Parathyroid adenoma (tissue), 2 donors: Measurements from ENCODE around the gene RMI1.

Source experiments
- H2AFZ ChIP-seq: fragments of 300-600 bp; sonication (generic); one replicate; pipeline ENCODE4 v1.7.0; 2017; ENCODE audit warnings: antibody characterized with exemption, mild to moderate bottlenecking
- H3K27ac ChIP-seq: fragments of 300-600 bp; sonication (generic); one replicate; pipeline ENCODE4 v1.7.0; 2017
- H3K27me3 ChIP-seq: fragments of 300-600 bp; sonication (generic); one replicate; pipeline ENCODE4 v1.7.0; 2017; ENCODE audit warnings: low read length; ENCODE audit not compliant: control insufficient read depth, insufficient read depth
- H3K36me3 ChIP-seq: fragments of 300-600 bp; sonication (generic); one replicate; pipeline ENCODE4 v1.7.0; 2017; ENCODE audit warnings: low read length; ENCODE audit not compliant: control insufficient read depth, insufficient read depth
- H3K4me1 ChIP-seq: fragments of 300-600 bp; sonication (generic); one replicate; pipeline ENCODE4 v1.7.0; 2017; ENCODE audit warnings: control low read depth
- H3K4me2 ChIP-seq: fragments of 300-600 bp; sonication (generic); one replicate; pipeline ENCODE4 v1.7.0; 2017; ENCODE audit warnings: low read length
- H3K4me3 ChIP-seq: fragments of 300-600 bp; sonication (generic); one replicate; pipeline ENCODE4 v1.7.0; 2017; ENCODE audit warnings: low read depth, low read length
- H3K79me2 ChIP-seq: fragments of 300-600 bp; sonication (generic); one replicate; pipeline ENCODE4 v1.7.0; 2017; ENCODE audit warnings: control low read depth
- H3K9ac ChIP-seq: fragments of 300-600 bp; sonication (generic); one replicate; pipeline ENCODE4 v1.7.0; 2017; ENCODE audit warnings: mild to moderate bottlenecking
- H3K9me3 ChIP-seq: fragments of 300-600 bp; sonication (generic); one replicate; pipeline ENCODE4 v1.7.0; 2017; ENCODE audit warnings: low read length; ENCODE audit not compliant: control insufficient read depth
- TF ChIP-seq, protein P1 (sequence below): fragments of 300-600 bp; sonication (generic); IDR thresholded peaks from one replicate; pipeline ENCODE4 v1.7.0; 2017; ENCODE audit warnings: antibody characterized with exemption, mild to moderate bottlenecking
- donor health status: primary hyperparathyroidism.

The RMI1 gene

DNA sequence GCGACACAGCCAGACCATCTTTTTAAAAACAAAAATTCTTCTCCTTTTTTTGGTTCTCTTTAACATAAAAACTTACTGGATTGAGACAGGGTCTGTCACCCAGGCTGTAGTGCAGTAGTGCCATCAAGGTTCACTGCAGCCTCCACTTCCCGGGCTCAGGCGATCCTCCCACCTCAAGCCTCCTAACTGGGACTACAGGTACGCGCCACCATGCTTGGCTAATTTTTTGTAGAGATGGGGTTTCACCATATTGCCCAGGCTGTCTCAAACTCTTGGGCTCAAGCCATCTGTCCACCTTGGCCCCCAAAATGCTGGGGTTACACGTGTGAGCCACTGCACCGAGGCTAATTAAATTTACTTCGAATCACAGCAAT is 14.4 kb upstream of the RMI1 start:
- Histone ChIP-seq H3K36me3 (no peaks in the 10 kb centered on the region), H3K4me1 (no peaks in the 10 kb centered on the region), H3K4me3 (no peak overlapping the region), H2AFZ (no peak overlapping the region), H3K27me3 (no peaks in the 10 kb centered on the region), H3K27ac (no peak overlapping the region), H3K9me3 (no peaks in the 10 kb centered on the region), H3K79me2 (no peaks in the 10 kb centered on the region), H3K4me2 (no peak overlapping the region), H3K9ac (no peak overlapping the region)
- TF ChIP-seq, protein P1, sequence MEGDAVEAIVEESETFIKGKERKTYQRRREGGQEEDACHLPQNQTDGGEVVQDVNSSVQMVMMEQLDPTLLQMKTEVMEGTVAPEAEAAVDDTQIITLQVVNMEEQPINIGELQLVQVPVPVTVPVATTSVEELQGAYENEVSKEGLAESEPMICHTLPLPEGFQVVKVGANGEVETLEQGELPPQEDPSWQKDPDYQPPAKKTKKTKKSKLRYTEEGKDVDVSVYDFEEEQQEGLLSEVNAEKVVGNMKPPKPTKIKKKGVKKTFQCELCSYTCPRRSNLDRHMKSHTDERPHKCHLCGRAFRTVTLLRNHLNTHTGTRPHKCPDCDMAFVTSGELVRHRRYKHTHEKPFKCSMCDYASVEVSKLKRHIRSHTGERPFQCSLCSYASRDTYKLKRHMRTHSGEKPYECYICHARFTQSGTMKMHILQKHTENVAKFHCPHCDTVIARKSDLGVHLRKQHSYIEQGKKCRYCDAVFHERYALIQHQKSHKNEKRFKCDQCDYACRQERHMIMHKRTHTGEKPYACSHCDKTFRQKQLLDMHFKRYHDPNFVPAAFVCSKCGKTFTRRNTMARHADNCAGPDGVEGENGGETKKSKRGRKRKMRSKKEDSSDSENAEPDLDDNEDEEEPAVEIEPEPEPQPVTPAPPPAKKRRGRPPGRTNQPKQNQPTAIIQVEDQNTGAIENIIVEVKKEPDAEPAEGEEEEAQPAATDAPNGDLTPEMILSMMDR, result no peak

GRCh38 chr9:83967073-83967472 is 13.5 kb upstream of the RMI1 start:
- Histone ChIP-seq H3K36me3 (no peaks in the 10 kb centered on the region), H3K4me3 (no peak overlapping the region), H3K4me2 (no peak overlapping the region), H3K27me3 (no peaks in the 10 kb centered on the region), H3K79me2 (no peaks in the 10 kb centered on the region), H3K27ac (no peak overlapping the region), H3K9me3 (no peaks in the 10 kb centered on the region), H3K4me1 (no peaks in the 10 kb centered on the region), H2AFZ (no peak overlapping the region), H3K9ac (no peak overlapping the region)
- TF ChIP-seq, protein P1, result no peak

- Histone ChIP-seq H3K4me2 (no peak overlapping the region), H3K4me1 (no peaks in the 10 kb centered on the region), H2AFZ (no peak overlapping the region), H3K27me3 (no peaks in the 10 kb centered on the region), H3K79me2 (peaks cover under 1% of the 10 kb centered on the region), H3K36me3 (no peaks in the 10 kb centered on the region), H3K27ac (no peak overlapping the region), H3K4me3 (no peak overlapping the region), H3K9ac (no peak overlapping the region), H3K9me3 (no peaks in the 10 kb centered on the region)
- TF ChIP-seq, protein P1, result no peak
These were observed 11.0 kb upstream of the RMI1 start for GRCh38 chr9:83969602-83970001.

GRCh38 chr9:83971485-83971884 is 9.1 kb upstream of the RMI1 start:
- H3K27ac ChIP-seq, result no peak overlapping the region
- H3K9me3 ChIP-seq, result no peaks in the 10 kb centered on the region
- no peak overlapping the region for H2AFZ ChIP-seq
- no peaks in the 10 kb centered on the region for H3K27me3 ChIP-seq
- H3K36me3 ChIP-seq, result no peaks in the 10 kb centered on the region
- H3K4me3 ChIP-seq, result no peak overlapping the region
- H3K9ac ChIP-seq, result no peak overlapping the region
- H3K4me1 ChIP-seq, result no peaks in the 10 kb centered on the region
- TF ChIP-seq, protein P1, result no peak
- peaks cover 7% of the 10 kb centered on the region for H3K79me2 ChIP-seq
- no peak overlapping the region for H3K4me2 ChIP-seq

GRCh38 chr9:83972286-83972685 is 8.3 kb upstream of the RMI1 start:
- Histone ChIP-seq H3K27ac (no peak overlapping the region), H3K9ac (no peak overlapping the region), H3K4me2 (no peak overlapping the region), H3K4me1 (peaks cover 3% of the 10 kb centered on the region), H2AFZ (no peak overlapping the region), H3K4me3 (no peak overlapping the region), H3K36me3 (no peaks in the 10 kb centered on the region), H3K79me2 (peaks cover 12% of the 10 kb centered on the region), H3K9me3 (no peaks in the 10 kb centered on the region), H3K27me3 (no peaks in the 10 kb centered on the region)
- TF ChIP-seq, protein P1, result no peak
